ENCODE measurements around the gene LARGE1. TPM values are rescaled to one million over a fixed set of nuclear protein-coding genes. Genes with fewer than 3 reads are reported as not detected.

LARGE1 gene
- polyA plus RNA-seq, 5 donors: 25.2 to 39.4 (median 31.5) TPM

- no peak for DNase-seq
Observed at GRCh38 chr22:33438273-33438672, 482.0 kb downstream of the LARGE1 start.

- DNase-seq: no peak
Observed at GRCh38 chr22:33431300-33431699, 489.0 kb downstream of the LARGE1 start.

- no peak for DNase-seq
Observed at GRCh38 chr22:33429281-33429680, 491.0 kb downstream of the LARGE1 start.

GRCh38 chr22:33427461-33427860 is 492.8 kb downstream of the LARGE1 start:
- no peak for DNase-seq

- no peak for DNase-seq
Observed at GRCh38 chr22:33426451-33426850, 493.8 kb downstream of the LARGE1 start.

- DNase-seq: no peak
Observed at GRCh38 chr22:33421859-33422258, 498.4 kb downstream of the LARGE1 start.

GRCh38 chr22:33418484-33418883 is 501.8 kb downstream of the LARGE1 start:
- no peak for DNase-seq

- peak; percentile 31 to 33 for DNase-seq
Observed at GRCh38 chr22:33415401-33415800, 504.9 kb downstream of the LARGE1 start.

GRCh38 chr22:33409079-33409478 is 511.2 kb downstream of the LARGE1 start:
- no peak for DNase-seq

- DNase-seq: peak; percentile 43 to 54
Observed at GRCh38 chr22:33405194-33405593, 515.1 kb downstream of the LARGE1 start.

- no peak for DNase-seq
Observed at GRCh38 chr22:33404723-33405122, 515.6 kb downstream of the LARGE1 start.

GRCh38 chr22:33402325-33402724 is 518.0 kb downstream of the LARGE1 start:
- no peak for DNase-seq

GRCh38 chr22:33401291-33401690 is 519.0 kb downstream of the LARGE1 start:
- DNase-seq: no peak

- DNase-seq: no peak
Observed at GRCh38 chr22:33400891-33401290, 519.4 kb downstream of the LARGE1 start.

GRCh38 chr22:33400061-33400840 is 520.0 kb downstream of the LARGE1 start:
- no peak for DNase-seq

- DNase-seq: peak in 1 of 2 donors; percentile 23
Observed at GRCh38 chr22:33397381-33397907, 522.8 kb downstream of the LARGE1 start.

- no peak for DNase-seq
Observed at GRCh38 chr22:33393432-33393831, 526.8 kb downstream of the LARGE1 start.

GRCh38 chr22:33391298-33391697 is 529.0 kb downstream of the LARGE1 start:
- DNase-seq: no peak

GRCh38 chr22:33389936-33390335 is 530.3 kb downstream of the LARGE1 start:
- no peak for DNase-seq

- DNase-seq: no peak
Observed at GRCh38 chr22:33386270-33386669, 534.0 kb downstream of the LARGE1 start.

- DNase-seq: no peak
Observed at GRCh38 chr22:33385611-33386010, 534.7 kb downstream of the LARGE1 start.

GRCh38 chr22:33382436-33382835 is 537.8 kb downstream of the LARGE1 start:
- DNase-seq: no peak

- no peak for DNase-seq
Observed at GRCh38 chr22:33381531-33382406, 538.5 kb downstream of the LARGE1 start.

Measured in right lung (tissue), 5 donors.